Left forelimb (tissue), 1 donor: ENCODE results near the gene FABP6.
"Not testable (repeated sequence)": the region's sequence is repeated elsewhere in the genome, so short reads cannot be mapped to it uniquely, and the experiment has no call there.

Source experiments
- DNase-seq: peaks from one replicate; pipeline ENCODE4 v3.0.0-alpha.2; 2018; ENCODE audit warnings: low spot score

FABP6 gene

GRCh38 chr5:160229190-160229742 is at the start of gene FABP6:
Gene FABP6, plus strand, starts transcription at chr5:160229506. Its CDS starts 52 bp downstream, at chr5:160229558.
- DNase-seq = no peak

- DNase-seq = no peak
These were observed 48.4 kb upstream of the FABP6 start for GRCh38 chr5:160180931-160181330.

GRCh38 chr5:160181965-160182622 is 47.2 kb upstream of the FABP6 start:
- no peak for DNase-seq

- DNase-seq = no peak
These were observed 46.2 kb upstream of the FABP6 start for GRCh38 chr5:160183075-160183474.

- no peak for DNase-seq
These were observed 43.5 kb upstream of the FABP6 start for GRCh38 chr5:160185626-160186360.

- no peak for DNase-seq
These were observed 42.8 kb upstream of the FABP6 start for GRCh38 chr5:160186480-160186879.

GRCh38 chr5:160187091-160187490 is 42.2 kb upstream of the FABP6 start:
- no peak for DNase-seq

GRCh38 chr5:160188141-160189015 is 40.9 kb upstream of the FABP6 start:
- DNase-seq = peak; percentile 84

- DNase-seq = no peak
These were observed 36.9 kb upstream of the FABP6 start for GRCh38 chr5:160192424-160192823.

GRCh38 chr5:160193076-160193475 is 36.2 kb upstream of the FABP6 start:
- DNase-seq = not testable (repeated sequence)

GRCh38 chr5:160193790-160194189 is 35.5 kb upstream of the FABP6 start:
- not testable (repeated sequence) for DNase-seq

GRCh38 chr5:160197341-160198144 is 31.8 kb upstream of the FABP6 start:
- DNase-seq = no peak

- no peak for DNase-seq
These were observed 31.2 kb upstream of the FABP6 start for GRCh38 chr5:160198146-160198545.

- DNase-seq = no peak
These were observed 30.4 kb upstream of the FABP6 start for GRCh38 chr5:160198841-160199409.

GRCh38 chr5:160199410-160199911 is 29.8 kb upstream of the FABP6 start:
- DNase-seq = peak; percentile 85

- no peak for DNase-seq
These were observed 22.2 kb upstream of the FABP6 start for GRCh38 chr5:160207061-160207460.

GRCh38 chr5:160209917-160210316 is 19.4 kb upstream of the FABP6 start:
- no peak for DNase-seq

- no peak for DNase-seq
These were observed 18.7 kb upstream of the FABP6 start for GRCh38 chr5:160210606-160211005.

GRCh38 chr5:160211352-160211751 is 18.0 kb upstream of the FABP6 start:
- no peak for DNase-seq

- no peak for DNase-seq
These were observed 15.8 kb upstream of the FABP6 start for GRCh38 chr5:160213537-160213936.

GRCh38 chr5:160219356-160219755 is 9.9 kb upstream of the FABP6 start:
- DNase-seq = no peak
